SK-N-SH (cell line): ENCODE measurements around the gene RBP5.

Source experiments
- EP300 ChIP-seq, 2 experiments: IDR thresholded peaks; 2 replicates each; pipeline versions ENCODE4 v1.4.0 to v1.6.1; 2012; ENCODE audit warnings: borderline replicate concordance in 1 of 2, low read depth in 1 of 2, low read length in 1 of 2
- FOXJ3 ChIP-seq: sonication (generic); formaldehyde crosslinking; IDR thresholded peaks from 2 replicates; pipeline ENCODE4 v1.5.1; 2020; ENCODE audit warnings: mild to moderate bottlenecking, missing genetic modification reagents
- FOXM1 ChIP-seq: IDR thresholded peaks from 2 replicates; pipeline ENCODE4 v1.4.0; 2012; ENCODE audit warnings: low read depth, mild to moderate bottlenecking
- GATA2 ChIP-seq: sonication (generic); formaldehyde crosslinking; IDR thresholded peaks from 2 replicates; pipeline ENCODE4 v1.5.0; 2020; ENCODE audit warnings: mild to moderate bottlenecking, missing genetic modification reagents
- MAX ChIP-seq: IDR thresholded peaks from 2 replicates; pipeline ENCODE4 v1.4.0; 2012; ENCODE audit warnings: low read depth
- POLR2AphosphoS5 ChIP-seq: IDR thresholded peaks from 2 replicates; pipeline ENCODE4 v1.6.1; 2012; ENCODE audit warnings: low read depth, low read length
- REST ChIP-seq: IDR thresholded peaks from 2 replicates; pipeline ENCODE4 v1.6.1; 2012; ENCODE audit warnings: mild to moderate bottlenecking, low read depth, low read length, moderate library complexity
- RFX5 ChIP-seq: IDR thresholded peaks from 2 replicates; pipeline ENCODE4 v1.6.1; 2012; ENCODE audit warnings: mild to moderate bottlenecking, improper control_type of control experiment, low read length
- SMC3 ChIP-seq: IDR thresholded peaks from 2 replicates; pipeline ENCODE4 v1.6.1; 2012; ENCODE audit warnings: low read depth, low read length, improper control_type of control experiment
- USF1 ChIP-seq: IDR thresholded peaks from 2 replicates; pipeline ENCODE4 v1.4.0; 2012; ENCODE audit warnings: low read depth, borderline replicate concordance
- USF2 ChIP-seq: fragments of 150-350 bp; IDR thresholded peaks from 2 replicates; pipeline ENCODE4 v1.6.1; 2017; ENCODE audit warnings: antibody characterized with exemption, low read length, low read depth, borderline replicate concordance
- YY1 ChIP-seq: IDR thresholded peaks from 2 replicates; pipeline ENCODE4 v1.4.0; 2012; ENCODE audit warnings: low read depth, mild to moderate bottlenecking
- TF ChIP-seq, protein P1 (sequence below): IDR thresholded peaks from 2 replicates; pipeline ENCODE4 v1.4.0; 2012; ENCODE audit warnings: low read depth, borderline replicate concordance
- TF ChIP-seq, protein P2 (sequence below): fragments of 200-600 bp; sonication (generic); IDR thresholded peaks from 2 replicates; pipeline ENCODE4 v1.6.1; 2017; ENCODE audit warnings: antibody characterized with exemption, mild to moderate bottlenecking, moderate library complexity

DNA sequence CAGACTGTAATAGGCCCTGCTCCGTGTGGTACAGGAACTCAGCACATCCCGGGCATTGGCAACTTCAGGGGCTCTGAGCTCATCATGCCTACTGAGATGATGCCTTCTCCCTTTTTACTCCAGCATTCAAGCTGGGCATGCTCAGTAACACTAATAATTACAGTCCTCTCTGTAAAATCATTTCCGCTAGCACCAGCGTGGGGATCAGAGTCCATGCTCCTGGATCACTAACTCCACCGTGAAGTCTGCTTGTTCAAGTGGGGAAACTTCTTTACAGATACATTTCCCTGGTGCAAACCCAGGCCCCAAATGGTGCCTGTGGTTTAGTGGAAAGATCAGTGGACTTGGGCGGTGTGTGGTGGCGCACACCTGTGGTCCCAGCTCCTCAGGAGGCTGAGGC lies 18.2 kb upstream of the RBP5 start:
- no peak for TF ChIP-seq MAX
- TF ChIP-seq, protein P1, sequence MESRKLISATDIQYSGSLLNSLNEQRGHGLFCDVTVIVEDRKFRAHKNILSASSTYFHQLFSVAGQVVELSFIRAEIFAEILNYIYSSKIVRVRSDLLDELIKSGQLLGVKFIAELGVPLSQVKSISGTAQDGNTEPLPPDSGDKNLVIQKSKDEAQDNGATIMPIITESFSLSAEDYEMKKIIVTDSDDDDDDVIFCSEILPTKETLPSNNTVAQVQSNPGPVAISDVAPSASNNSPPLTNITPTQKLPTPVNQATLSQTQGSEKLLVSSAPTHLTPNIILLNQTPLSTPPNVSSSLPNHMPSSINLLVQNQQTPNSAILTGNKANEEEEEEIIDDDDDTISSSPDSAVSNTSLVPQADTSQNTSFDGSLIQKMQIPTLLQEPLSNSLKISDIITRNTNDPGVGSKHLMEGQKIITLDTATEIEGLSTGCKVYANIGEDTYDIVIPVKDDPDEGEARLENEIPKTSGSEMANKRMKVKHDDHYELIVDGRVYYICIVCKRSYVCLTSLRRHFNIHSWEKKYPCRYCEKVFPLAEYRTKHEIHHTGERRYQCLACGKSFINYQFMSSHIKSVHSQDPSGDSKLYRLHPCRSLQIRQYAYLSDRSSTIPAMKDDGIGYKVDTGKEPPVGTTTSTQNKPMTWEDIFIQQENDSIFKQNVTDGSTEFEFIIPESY, result no peak
- TF ChIP-seq, protein P2, sequence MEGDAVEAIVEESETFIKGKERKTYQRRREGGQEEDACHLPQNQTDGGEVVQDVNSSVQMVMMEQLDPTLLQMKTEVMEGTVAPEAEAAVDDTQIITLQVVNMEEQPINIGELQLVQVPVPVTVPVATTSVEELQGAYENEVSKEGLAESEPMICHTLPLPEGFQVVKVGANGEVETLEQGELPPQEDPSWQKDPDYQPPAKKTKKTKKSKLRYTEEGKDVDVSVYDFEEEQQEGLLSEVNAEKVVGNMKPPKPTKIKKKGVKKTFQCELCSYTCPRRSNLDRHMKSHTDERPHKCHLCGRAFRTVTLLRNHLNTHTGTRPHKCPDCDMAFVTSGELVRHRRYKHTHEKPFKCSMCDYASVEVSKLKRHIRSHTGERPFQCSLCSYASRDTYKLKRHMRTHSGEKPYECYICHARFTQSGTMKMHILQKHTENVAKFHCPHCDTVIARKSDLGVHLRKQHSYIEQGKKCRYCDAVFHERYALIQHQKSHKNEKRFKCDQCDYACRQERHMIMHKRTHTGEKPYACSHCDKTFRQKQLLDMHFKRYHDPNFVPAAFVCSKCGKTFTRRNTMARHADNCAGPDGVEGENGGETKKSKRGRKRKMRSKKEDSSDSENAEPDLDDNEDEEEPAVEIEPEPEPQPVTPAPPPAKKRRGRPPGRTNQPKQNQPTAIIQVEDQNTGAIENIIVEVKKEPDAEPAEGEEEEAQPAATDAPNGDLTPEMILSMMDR, result no peak
- no peak for TF ChIP-seq YY1
- TF ChIP-seq GATA2 (CRISPR knock-in tag), result no peak
- no peak for TF ChIP-seq USF2
- no peak for TF ChIP-seq REST
- TF ChIP-seq USF1, result no peak
- no peak for TF ChIP-seq POLR2AphosphoS5
- no peak for TF ChIP-seq FOXM1
- TF ChIP-seq FOXJ3, result no peak
- no peak for TF ChIP-seq EP300 (IDR thresholded peaks at IDR 0.05; ENCODE audit: borderline replicate concordance in 1 of 2, low read depth in 1 of 2, low read length in 1 of 2)
- no peak for TF ChIP-seq SMC3
- TF ChIP-seq RFX5, result no peak
